ENCODE data around the gene TTLL11.
"Not testable (repeated sequence)": the region's sequence is repeated elsewhere in the genome, so short reads cannot be mapped to it uniquely, and the experiment has no call there.

TTLL11 gene

GRCh38 chr9:122001491-122002201 is 91.5 kb downstream of the TTLL11 start:
- DNase-seq (ENCODE audit: low read depth in 2 of 2), result no peak

- DNase-seq (ENCODE audit: low read depth in 2 of 2), result not testable (repeated sequence)
Observed at GRCh38 chr9:122000526-122000925, 92.6 kb downstream of the TTLL11 start.

- no peak for DNase-seq (ENCODE audit: low read depth in 2 of 2)
Observed at GRCh38 chr9:121999556-121999955, 93.6 kb downstream of the TTLL11 start.

GRCh38 chr9:121998513-121999049 is 94.5 kb downstream of the TTLL11 start:
- no peak for DNase-seq (ENCODE audit: low read depth in 2 of 2)

- DNase-seq (ENCODE audit: low read depth in 2 of 2), result no peak
Observed at GRCh38 chr9:121997791-121998190, 95.3 kb downstream of the TTLL11 start.

- no peak for DNase-seq (ENCODE audit: low read depth in 2 of 2)
Observed at GRCh38 chr9:121996783-121997182, 96.3 kb downstream of the TTLL11 start.

GRCh38 chr9:121995997-121996396 is 97.1 kb downstream of the TTLL11 start:
- no peak for DNase-seq (ENCODE audit: low read depth in 2 of 2)

- peak; percentile 5 to 11 for DNase-seq (ENCODE audit: low read depth in 2 of 2)
Observed at GRCh38 chr9:121992571-121993212, 100.4 kb downstream of the TTLL11 start.

GRCh38 chr9:121991307-121991661 is 101.8 kb downstream of the TTLL11 start:
- DNase-seq (ENCODE audit: low read depth in 2 of 2), result no peak

GRCh38 chr9:121990600-121991306 is 102.4 kb downstream of the TTLL11 start:
- no peak for DNase-seq (ENCODE audit: low read depth in 2 of 2)

- DNase-seq (ENCODE audit: low read depth in 2 of 2), result no peak
Observed at GRCh38 chr9:121989010-121989409, 104.1 kb downstream of the TTLL11 start.

GRCh38 chr9:121987314-121987713 is 105.8 kb downstream of the TTLL11 start:
- DNase-seq (ENCODE audit: low read depth in 2 of 2), result no peak

GRCh38 chr9:121985792-121986494 is 107.2 kb downstream of the TTLL11 start:
- DNase-seq (ENCODE audit: low read depth in 2 of 2), result no peak

GRCh38 chr9:121984726-121985402 is 108.2 kb downstream of the TTLL11 start:
- DNase-seq (ENCODE audit: low read depth in 2 of 2), result no peak

- DNase-seq (ENCODE audit: low read depth in 2 of 2), result no peak
Observed at GRCh38 chr9:121983736-121984135, 109.4 kb downstream of the TTLL11 start.

- no peak for DNase-seq (ENCODE audit: low read depth in 2 of 2)
Observed at GRCh38 chr9:121981118-121981883, 111.8 kb downstream of the TTLL11 start.

GRCh38 chr9:121980665-121981064 is 112.4 kb downstream of the TTLL11 start:
- not testable (repeated sequence) for DNase-seq (ENCODE audit: low read depth in 2 of 2)

- no peak for DNase-seq (ENCODE audit: low read depth in 2 of 2)
Observed at GRCh38 chr9:121979736-121980135, 113.4 kb downstream of the TTLL11 start.

- no peak for DNase-seq (ENCODE audit: low read depth in 2 of 2)
Observed at GRCh38 chr9:121976751-121977150, 116.4 kb downstream of the TTLL11 start.

- DNase-seq (ENCODE audit: low read depth in 2 of 2), result no peak
Observed at GRCh38 chr9:121975801-121976277, 117.3 kb downstream of the TTLL11 start.

Measured in stimulated activated CD8-positive, alpha-beta memory T cell treated with anti-CD3 and anti-CD28 coated beads, Interleukin-2, amount 100 ng/mL, for 1 hour (primary cell).